ENCODE results near the gene CCDC6. TPM values are rescaled to one million over a fixed set of nuclear protein-coding genes. Genes with fewer than 3 reads are reported as not detected.

The CCDC6 gene
- total and polyA plus RNA-seq, 2 of the 4 experiments (the other 2 are of a cell fraction): 21.8 to 30.8 TPM

DNA sequence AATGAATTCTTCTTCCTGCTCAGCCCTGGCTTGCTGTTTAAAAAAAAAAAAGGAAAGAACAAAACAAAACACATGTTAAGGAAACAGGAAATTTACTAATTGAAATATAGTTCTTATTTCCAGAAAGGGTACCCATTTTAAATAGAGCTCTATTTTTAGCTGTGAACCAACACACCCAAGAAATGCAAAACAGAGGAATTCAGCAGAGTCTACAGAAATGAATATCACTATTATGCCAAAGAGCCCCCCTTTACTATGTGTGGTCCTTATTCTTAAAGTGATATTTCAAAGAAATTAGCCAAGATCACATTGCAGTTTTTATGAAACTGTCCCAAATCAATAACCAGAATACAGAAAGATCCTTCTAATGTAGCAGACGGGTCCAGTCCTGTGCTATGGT lies 53.7 kb downstream of the CCDC6 start:
- no peak overlapping the region for H3K14ac ChIP-seq (replicated peaks; ENCODE audit: low read depth, low read length)
- no peak overlapping the region for H2BK20ac ChIP-seq (ENCODE audit: low read depth, low read length)
- WGBS, 2 experiments (ENCODE audit: extremely low coverage in 2 of 2, insufficient read length in 1 of 2): no CpG with 5 or more reads among the region's 1 CpG
- ChIA-PET POLR2A (ENCODE audit: unreplicated experiment) (no interaction called here), CTCF (interaction anchor here (1.0 to 1.3 kb wide), 3 partner anchors 13 to 54 kb away, joined by 3 read pairs; partner anchors contain the start of gene CCDC6)
- no peak overlapping the region for H3K9ac ChIP-seq (ENCODE audit: low read depth, low read length)
- BruUV-seq (replicated peaks): no TSS peak
- H3K4ac ChIP-seq (ENCODE audit: low read depth, low read length): no peak overlapping the region
- intact Hi-C loops (cut with micrococcal nuclease): no loop called here
- no peak overlapping the region for H3K4me3 ChIP-seq (ENCODE audit: insufficient read depth, low read depth, low read length)
- no peak for TF ChIP-seq POLR2A (IDR thresholded peaks at IDR 0.05; ENCODE audit: low read depth, low read length)
- no peak for TF ChIP-seq MXI1 (IDR thresholded peaks at IDR 0.05; ENCODE audit: borderline replicate concordance, low read depth, low read length)
- TF ChIP-seq FOS (IDR thresholded peaks at IDR 0.05; ENCODE audit: low read depth, low read length): no peak
- no peak for TF ChIP-seq CHD1 (IDR thresholded peaks at IDR 0.05; ENCODE audit: low read depth, low read length)
- no peak for TF ChIP-seq SMC3 (IDR thresholded peaks at IDR 0.05; ENCODE audit: low read depth, low read length)
- TF ChIP-seq RCOR1 (IDR thresholded peaks at IDR 0.05; ENCODE audit: insufficient replicate concordance, low read length): no peak
- TF ChIP-seq RFX5 (IDR thresholded peaks at IDR 0.05; ENCODE audit: low read depth, low read length): no peak
- no peak for TF ChIP-seq MAZ (IDR thresholded peaks at IDR 0.05; ENCODE audit: borderline replicate concordance, low read depth, low read length)
- DNase-seq (no peak), ATAC-seq (ENCODE audit: low read depth) (no peak)
- peaks cover under 1% of the 10 kb centered on the region; the same call in 1 of the 2 replicates for H3K9me1 ChIP-seq (ENCODE audit: insufficient read depth, low read length)
- H2BK15ac ChIP-seq (ENCODE audit: low read depth, low read length): no peak overlapping the region
- peaks cover 4% of the 10 kb centered on the region; the same call in 1 of the 2 replicates for H4K20me1 ChIP-seq (ENCODE audit: insufficient read depth, low read length)
- no peak overlapping the region for H3K18ac ChIP-seq (ENCODE audit: low read depth, low read length)
- H2BK120ac ChIP-seq (ENCODE audit: low read depth, low read length): no peak overlapping the region
- H2AK9ac ChIP-seq (replicated peaks; ENCODE audit: low read depth, low read length, poor library complexity): no peak overlapping the region
- no peak overlapping the region for H2AK5ac ChIP-seq (ENCODE audit: low read depth, low read length)
- H4K91ac ChIP-seq (ENCODE audit: insufficient read depth, low read depth, low read length): no peak overlapping the region
- H4K8ac ChIP-seq (ENCODE audit: low read depth in 2 of 2, low read length in 2 of 2): no peak overlapping the region
- no peaks in the 10 kb centered on the region for H3K27me3 ChIP-seq (ENCODE audit: control insufficient read depth, insufficient read depth, low read length)
- no peak overlapping the region for H2BK5ac ChIP-seq (ENCODE audit: low read depth, low read length, poor library complexity, severe bottlenecking)
- H3K4me1 ChIP-seq (ENCODE audit: control insufficient read depth, insufficient read depth, low read length): peaks cover 2% of the 10 kb centered on the region; the same call in 1 of the 2 replicates
- no peak overlapping the region for H2AFZ ChIP-seq (replicated peaks; ENCODE audit: low read length, poor library complexity)
- dilution Hi-C loops (cut with HindIII; ENCODE audit: low sequenced_read_pairs, unreplicated experiment): no loop called here
- H3K27ac ChIP-seq (ENCODE audit: insufficient read depth, low read length): no peak overlapping the region
- no peaks in the 10 kb centered on the region for H3K36me3 ChIP-seq (ENCODE audit: control insufficient read depth, insufficient read depth, low read length)
- H3K23ac ChIP-seq (ENCODE audit: low read depth, low read length): no peak overlapping the region
- peaks cover 17 to 42% of the 10 kb centered on the region in 2 experiments for H3K79me1 ChIP-seq (ENCODE audit: low read depth in 1 of 2, low read length in 2 of 2)
- H3K9me3 ChIP-seq (ENCODE audit: control insufficient read depth, insufficient read depth, low read length): no peaks in the 10 kb centered on the region
- no peak overlapping the region for H4K5ac ChIP-seq (ENCODE audit: low read depth, low read length)
- in situ Hi-C loops (cut with MboI; ENCODE audit: low sequenced_read_pairs): no loop called here
- no peak overlapping the region for H3K4me2 ChIP-seq (ENCODE audit: low read depth, low read length)
- H3K56ac ChIP-seq (ENCODE audit: extremely low read depth, insufficient read depth, low read length): no peak overlapping the region

Data from IMR-90 (cell line).